ENCODE measurements around the gene MAPK8IP2.
A peak's percentile ranks its signal among the peaks of the same experiment; 100 is the strongest.

MAPK8IP2 gene

GRCh38 chr22:50585781-50586180, 14.8 kb upstream of the MAPK8IP2 start:
- H3K36me3 ChIP-seq (ENCODE audit: insufficient read depth, insufficient read length, low read length), result peaks cover 11% of the 10 kb centered on the region
- no peak overlapping the region for H3K4me3 ChIP-seq (ENCODE audit: insufficient read length, low read depth)
- no peaks in the 10 kb centered on the region for H3K4me1 ChIP-seq (ENCODE audit: insufficient read depth, insufficient read length)
- H3K27me3 ChIP-seq (ENCODE audit: insufficient read depth, insufficient read length), result no peaks in the 10 kb centered on the region
- DNase-seq (ENCODE audit: low read depth, low spot score), result no peak
- no peaks in the 10 kb centered on the region for H3K9me3 ChIP-seq (ENCODE audit: insufficient read depth, low read length)
- no peak for TF ChIP-seq SUZ12 (IDR thresholded peaks at IDR 0.05; ENCODE audit: extremely low read depth, insufficient read depth, insufficient read length)
- no peak for TF ChIP-seq YY1 (IDR thresholded peaks at IDR 0.05; ENCODE audit: insufficient read depth, insufficient read length)
- no peak for TF ChIP-seq ZNF274 (IDR thresholded peaks at IDR 0.05; ENCODE audit: low read depth, low read length)
- no peak overlapping the region for H3K9ac ChIP-seq (ENCODE audit: insufficient read length, low read depth)

DNA sequence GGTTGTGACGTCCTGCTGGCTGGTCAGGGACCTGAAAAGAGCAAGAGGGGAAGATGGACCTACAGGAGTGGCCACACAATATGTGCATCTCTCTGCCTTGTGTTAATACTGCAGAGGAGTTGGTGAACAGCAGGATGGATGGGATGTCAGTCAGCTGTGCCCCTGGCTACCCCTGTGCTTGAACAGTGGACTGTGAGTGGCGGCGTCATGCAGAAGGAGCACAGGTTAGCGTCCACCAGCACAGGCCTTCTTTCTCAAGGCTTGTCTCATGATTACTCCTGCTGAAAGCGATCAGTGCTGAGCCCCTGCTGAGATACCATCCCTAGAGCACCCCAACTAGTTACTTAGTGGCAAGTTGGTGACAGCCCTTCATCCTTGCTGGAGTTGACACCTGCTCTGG, 14.2 kb upstream of the MAPK8IP2 start:
- no peaks in the 10 kb centered on the region for H3K4me1 ChIP-seq (ENCODE audit: insufficient read depth, insufficient read length)
- no peaks in the 10 kb centered on the region for H3K27me3 ChIP-seq (ENCODE audit: insufficient read depth, insufficient read length)
- H3K9ac ChIP-seq (ENCODE audit: insufficient read length, low read depth), result no peak overlapping the region
- no peak for DNase-seq (ENCODE audit: low read depth, low spot score)
- no peaks in the 10 kb centered on the region for H3K9me3 ChIP-seq (ENCODE audit: insufficient read depth, low read length)
- no peak overlapping the region for H3K4me3 ChIP-seq (ENCODE audit: insufficient read length, low read depth)
- TF ChIP-seq ZNF274 (IDR thresholded peaks at IDR 0.05; ENCODE audit: low read depth, low read length), result no peak
- no peak for TF ChIP-seq YY1 (IDR thresholded peaks at IDR 0.05; ENCODE audit: insufficient read depth, insufficient read length)
- TF ChIP-seq SUZ12 (IDR thresholded peaks at IDR 0.05; ENCODE audit: extremely low read depth, insufficient read depth, insufficient read length), result no peak
- peaks cover 7% of the 10 kb centered on the region for H3K36me3 ChIP-seq (ENCODE audit: insufficient read depth, insufficient read length, low read length)

DNA sequence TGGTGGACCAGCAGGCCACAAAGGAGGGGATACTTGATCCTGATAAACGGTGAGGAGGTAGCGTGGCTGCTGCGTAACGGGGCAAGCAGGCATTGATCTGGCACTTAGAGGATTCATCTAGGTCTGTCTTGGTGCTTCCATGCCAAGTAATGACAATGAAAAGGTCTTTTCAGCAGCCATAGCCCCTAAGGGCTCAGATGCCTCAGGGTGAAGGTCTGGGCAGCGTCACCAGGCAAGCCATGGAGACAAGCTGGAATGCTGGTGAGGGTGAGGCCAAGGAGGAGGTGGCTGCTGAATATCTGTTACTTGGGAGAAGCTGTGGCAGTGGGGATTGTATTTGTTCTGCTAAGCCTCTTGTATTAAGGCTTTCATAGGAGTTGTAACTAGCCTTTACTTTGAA, 13.2 kb upstream of the MAPK8IP2 start:
- DNase-seq (ENCODE audit: low read depth, low spot score), result no peak
- no peaks in the 10 kb centered on the region for H3K4me1 ChIP-seq (ENCODE audit: insufficient read depth, insufficient read length)
- TF ChIP-seq ZNF274 (IDR thresholded peaks at IDR 0.05; ENCODE audit: low read depth, low read length) (no peak), SUZ12 (IDR thresholded peaks at IDR 0.05; ENCODE audit: extremely low read depth, insufficient read depth, insufficient read length) (no peak), YY1 (IDR thresholded peaks at IDR 0.05; ENCODE audit: insufficient read depth, insufficient read length) (no peak)
- H3K4me3 ChIP-seq (ENCODE audit: insufficient read length, low read depth), result no peak overlapping the region
- peaks cover 3% of the 10 kb centered on the region for H3K36me3 ChIP-seq (ENCODE audit: insufficient read depth, insufficient read length, low read length)
- no peaks in the 10 kb centered on the region for H3K9me3 ChIP-seq (ENCODE audit: insufficient read depth, low read length)
- H3K9ac ChIP-seq (ENCODE audit: insufficient read length, low read depth), result no peak overlapping the region
- H3K27me3 ChIP-seq (ENCODE audit: insufficient read depth, insufficient read length), result no peaks in the 10 kb centered on the region

DNA sequence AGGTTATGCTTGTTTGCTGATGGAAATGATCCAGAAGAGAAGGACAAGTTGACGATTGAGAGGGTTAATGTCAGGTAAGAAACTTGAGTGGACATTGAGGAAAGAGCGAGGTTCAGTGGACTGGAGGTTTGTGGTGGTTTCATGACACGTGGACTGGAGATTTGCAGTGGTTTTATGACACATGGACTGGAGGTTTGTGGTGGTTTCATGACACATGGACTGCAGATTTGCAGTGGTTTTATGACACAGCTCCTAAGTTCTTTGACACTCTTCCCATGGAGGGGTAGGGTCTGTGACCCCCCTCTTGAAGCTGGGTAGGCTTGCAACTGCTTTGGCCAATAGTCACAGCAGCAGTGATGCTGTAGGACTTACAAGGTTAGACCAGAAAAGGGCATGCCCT, 5.4 kb upstream of the MAPK8IP2 start:
- DNase-seq (ENCODE audit: low read depth, low spot score), result no peak
- no peaks in the 10 kb centered on the region for H3K27me3 ChIP-seq (ENCODE audit: insufficient read depth, insufficient read length)

DNA sequence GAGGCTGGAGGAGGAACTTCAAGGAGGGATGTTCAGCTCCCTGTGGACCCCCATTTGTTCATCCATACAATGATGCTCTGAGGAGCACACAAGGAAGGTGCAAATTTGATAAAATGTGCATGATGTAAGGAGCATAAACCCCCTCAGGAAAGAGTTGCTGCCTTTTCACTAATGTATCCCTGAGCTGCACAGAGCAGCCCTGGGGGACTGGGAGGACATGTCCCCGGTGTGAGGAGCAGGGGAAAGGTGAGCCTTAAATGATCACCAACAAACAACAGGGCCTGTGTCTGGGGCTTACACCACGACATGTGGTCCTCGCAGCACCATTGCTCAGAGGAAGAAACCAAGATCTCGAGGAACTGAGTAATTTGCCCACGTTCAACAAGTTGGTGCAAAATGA, 3.5 kb upstream of the MAPK8IP2 start:
- no peak overlapping the region for H3K4me3 ChIP-seq (ENCODE audit: insufficient read length, low read depth)
- H3K27me3 ChIP-seq (ENCODE audit: insufficient read depth, insufficient read length), result no peaks in the 10 kb centered on the region
- H3K9me3 ChIP-seq (ENCODE audit: insufficient read depth, low read length), result no peaks in the 10 kb centered on the region
- peaks cover 11% of the 10 kb centered on the region for H3K36me3 ChIP-seq (ENCODE audit: insufficient read depth, insufficient read length, low read length)
- no peak for TF ChIP-seq ZNF274 (IDR thresholded peaks at IDR 0.05; ENCODE audit: low read depth, low read length)
- TF ChIP-seq SUZ12 (IDR thresholded peaks at IDR 0.05; ENCODE audit: extremely low read depth, insufficient read depth, insufficient read length), result no peak
- TF ChIP-seq YY1 (IDR thresholded peaks at IDR 0.05; ENCODE audit: insufficient read depth, insufficient read length), result no peak
- H3K4me1 ChIP-seq (ENCODE audit: insufficient read depth, insufficient read length), result peaks cover 3% of the 10 kb centered on the region
- DNase-seq (ENCODE audit: low read depth, low spot score), result no peak
- H3K9ac ChIP-seq (ENCODE audit: insufficient read length, low read depth), result no peak overlapping the region

More for the DNA sequence above, 5.4 kb upstream of the MAPK8IP2 start:
- Histone ChIP-seq H3K4me3 (ENCODE audit: insufficient read length, low read depth) (no peak overlapping the region), H3K9me3 (ENCODE audit: insufficient read depth, low read length) (no peaks in the 10 kb centered on the region), H3K4me1 (ENCODE audit: insufficient read depth, insufficient read length) (no peaks in the 10 kb centered on the region), H3K9ac (ENCODE audit: insufficient read length, low read depth) (no peak overlapping the region), H3K36me3 (ENCODE audit: insufficient read depth, insufficient read length, low read length) (peaks cover 11% of the 10 kb centered on the region)
- TF ChIP-seq ZNF274 (IDR thresholded peaks at IDR 0.05; ENCODE audit: low read depth, low read length), result no peak
- no peak for TF ChIP-seq YY1 (IDR thresholded peaks at IDR 0.05; ENCODE audit: insufficient read depth, insufficient read length)
- TF ChIP-seq SUZ12 (IDR thresholded peaks at IDR 0.05; ENCODE audit: extremely low read depth, insufficient read depth, insufficient read length), result no peak

- H3K27me3 ChIP-seq (ENCODE audit: insufficient read depth, insufficient read length), result no peaks in the 10 kb centered on the region
- H3K9me3 ChIP-seq (ENCODE audit: insufficient read depth, low read length), result no peaks in the 10 kb centered on the region
- H3K4me3 ChIP-seq (ENCODE audit: insufficient read length, low read depth), result no peak overlapping the region
- peaks cover 16% of the 10 kb centered on the region for H3K36me3 ChIP-seq (ENCODE audit: insufficient read depth, insufficient read length, low read length)
- peaks cover 3% of the 10 kb centered on the region for H3K4me1 ChIP-seq (ENCODE audit: insufficient read depth, insufficient read length)
- TF ChIP-seq ZNF274 (IDR thresholded peaks at IDR 0.05; ENCODE audit: low read depth, low read length) (no peak), YY1 (IDR thresholded peaks at IDR 0.05; ENCODE audit: insufficient read depth, insufficient read length) (no peak), SUZ12 (IDR thresholded peaks at IDR 0.05; ENCODE audit: extremely low read depth, insufficient read depth, insufficient read length) (no peak)
- DNase-seq (ENCODE audit: low read depth, low spot score), result no peak
- H3K9ac ChIP-seq (ENCODE audit: insufficient read length, low read depth), result no peak overlapping the region
Observed at GRCh38 chr22:50599816-50600455, 657 bp upstream of the MAPK8IP2 start.

DNA sequence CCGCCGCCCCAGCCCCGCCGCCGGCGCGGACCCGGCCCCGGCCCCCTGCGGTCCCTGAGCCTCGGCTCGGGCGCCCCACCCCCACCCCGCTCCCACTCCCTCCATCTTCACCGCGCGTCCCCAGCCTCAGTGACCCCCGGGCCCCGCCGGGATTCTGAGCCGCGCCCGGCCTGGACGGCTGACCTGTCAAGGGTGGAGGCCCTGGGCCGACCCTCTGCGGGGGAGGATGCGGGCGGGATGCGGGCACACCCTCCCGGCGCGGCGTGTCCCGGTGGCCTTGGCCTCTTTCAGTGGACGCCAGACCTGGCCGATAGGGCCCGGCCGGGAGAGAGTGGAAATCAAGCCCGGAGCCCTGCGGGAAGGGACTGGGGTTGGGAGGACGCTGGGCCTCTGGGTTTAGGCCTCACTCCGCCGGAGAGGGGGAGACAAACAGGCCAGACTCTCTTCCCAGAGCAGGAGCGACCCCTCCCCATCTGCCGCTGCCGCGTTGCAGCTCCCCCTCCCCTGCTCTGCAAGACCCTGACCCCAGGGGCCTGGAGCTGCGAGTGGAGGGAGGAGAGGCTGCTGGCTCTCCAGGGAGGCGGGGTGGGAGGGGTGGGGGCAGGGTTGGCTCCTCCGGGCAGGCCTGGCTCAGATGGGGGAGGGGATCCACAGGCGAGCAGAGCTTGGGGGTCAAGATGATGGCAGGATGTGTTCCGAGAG, 525 bp downstream of the MAPK8IP2 start:
- H3K36me3 ChIP-seq (ENCODE audit: insufficient read depth, insufficient read length, low read length), result peaks cover 20% of the 10 kb centered on the region
- TF ChIP-seq YY1 (IDR thresholded peaks at IDR 0.05; ENCODE audit: insufficient read depth, insufficient read length) (no peak), ZNF274 (IDR thresholded peaks at IDR 0.05; ENCODE audit: low read depth, low read length) (no peak), SUZ12 (IDR thresholded peaks at IDR 0.05; ENCODE audit: extremely low read depth, insufficient read depth, insufficient read length) (no peak)
- no peaks in the 10 kb centered on the region for H3K9me3 ChIP-seq (ENCODE audit: insufficient read depth, low read length)
- no peak for DNase-seq (ENCODE audit: low read depth, low spot score)
- H3K9ac ChIP-seq (ENCODE audit: insufficient read length, low read depth), result peak overlapping the region; percentile 58
- no peaks in the 10 kb centered on the region for H3K27me3 ChIP-seq (ENCODE audit: insufficient read depth, insufficient read length)
- H3K4me3 ChIP-seq (ENCODE audit: insufficient read length, low read depth), result peak overlapping the region; percentile 37
- H3K4me1 ChIP-seq (ENCODE audit: insufficient read depth, insufficient read length), result peaks cover 3% of the 10 kb centered on the region
